ENCODE data around the gene SIK1.
"Not testable (repeated sequence)": the region's sequence is repeated elsewhere in the genome, so short reads cannot be mapped to it uniquely, and the experiment has no call there.

SIK1 gene

DNA sequence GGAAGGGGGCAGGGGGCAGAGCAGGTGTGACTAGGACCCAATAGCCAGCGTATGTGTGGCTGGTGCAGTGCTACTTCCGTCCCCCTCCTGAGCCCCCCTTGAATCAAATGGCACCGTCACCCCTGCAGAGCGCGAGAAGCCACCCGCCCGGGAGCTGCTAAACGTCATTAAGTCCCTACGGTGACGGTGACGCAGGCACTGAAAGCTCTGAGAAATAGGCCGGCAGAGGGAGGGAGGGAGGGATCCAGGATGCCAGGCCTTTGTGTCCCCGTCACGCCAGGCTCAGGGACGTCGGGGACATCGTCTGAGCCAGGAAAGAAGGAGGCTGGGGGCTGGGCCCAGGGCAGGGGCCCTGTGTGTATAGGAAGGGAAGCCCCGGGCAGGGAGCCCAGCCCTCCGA is 43.6 kb downstream of the SIK1 start:
- not testable (repeated sequence) for DNase-seq

DNA sequence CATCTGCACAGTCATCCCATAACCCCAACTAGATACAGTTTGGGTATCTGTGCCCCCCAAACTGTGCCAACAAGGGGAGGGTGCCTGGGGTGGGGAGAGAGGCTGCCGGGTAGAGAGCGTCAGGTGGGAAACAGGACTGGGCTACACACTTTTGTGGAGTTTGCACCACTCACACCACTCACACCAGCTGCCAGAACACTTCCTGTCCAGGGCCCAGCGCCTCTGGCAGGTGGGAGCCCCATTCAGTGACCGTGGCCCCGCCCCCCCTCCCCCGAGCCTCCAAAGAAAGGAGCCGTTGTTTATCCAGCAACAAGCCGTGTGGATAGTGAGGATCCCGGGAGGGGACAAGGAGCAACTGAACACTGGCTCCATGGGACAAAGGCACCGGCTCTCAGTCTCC is 44.0 kb downstream of the SIK1 start:
- not testable (repeated sequence) for DNase-seq

DNA sequence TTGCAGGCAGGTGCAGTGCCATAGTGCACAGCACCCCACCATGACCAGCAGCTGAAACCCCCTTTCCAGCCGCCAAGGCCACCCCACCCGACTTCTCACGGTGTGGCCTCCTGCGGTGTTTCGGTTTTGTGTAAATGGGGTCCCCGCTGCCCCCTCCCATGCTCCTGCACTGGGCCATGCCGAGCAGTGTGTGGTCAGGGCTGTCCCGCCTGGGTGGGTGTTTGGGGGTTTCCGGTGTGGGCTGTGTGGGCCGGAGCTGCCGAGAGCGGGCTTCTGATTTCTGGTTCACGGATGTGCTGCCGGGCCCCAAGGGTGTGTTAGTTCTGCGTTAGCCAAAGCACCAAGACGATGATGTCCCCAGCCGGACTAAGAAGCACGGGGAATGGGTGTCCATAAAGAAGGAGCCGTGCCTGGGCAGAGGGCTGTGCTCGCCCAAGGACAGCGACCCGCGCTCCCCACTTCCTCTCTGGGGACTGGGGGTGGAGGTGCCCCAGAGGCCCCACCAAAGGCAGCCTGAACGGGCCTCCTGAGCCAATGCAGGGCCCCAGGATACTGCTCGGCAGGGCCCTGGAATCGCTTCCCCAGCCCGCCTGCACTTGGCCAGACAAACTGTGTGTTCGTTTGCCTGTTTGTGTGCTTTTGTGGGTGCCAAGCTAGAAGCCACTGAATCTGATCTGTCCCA is 45.9 kb downstream of the SIK1 start:
- DNase-seq: not testable (repeated sequence)

DNA sequence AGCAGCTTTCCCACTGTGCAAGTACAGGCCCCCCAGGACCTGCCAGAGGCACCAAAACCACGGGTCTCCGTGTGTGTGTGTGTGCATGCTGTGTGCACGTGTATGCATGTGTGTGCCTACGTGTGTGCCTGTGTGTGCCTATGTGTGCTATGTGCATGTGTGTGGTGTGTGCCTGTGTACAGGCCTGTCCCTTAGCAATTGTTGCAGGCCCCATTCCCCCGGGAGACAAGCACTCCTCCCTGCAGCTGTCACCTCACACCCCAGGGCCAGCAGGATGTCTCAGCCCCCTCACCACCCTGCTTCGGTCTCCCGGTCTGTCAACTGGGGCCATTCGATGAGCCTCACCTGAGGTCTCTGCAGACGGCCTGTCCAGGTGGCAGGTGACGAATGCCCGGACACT is 46.6 kb downstream of the SIK1 start:
- not testable (repeated sequence) for DNase-seq

DNA sequence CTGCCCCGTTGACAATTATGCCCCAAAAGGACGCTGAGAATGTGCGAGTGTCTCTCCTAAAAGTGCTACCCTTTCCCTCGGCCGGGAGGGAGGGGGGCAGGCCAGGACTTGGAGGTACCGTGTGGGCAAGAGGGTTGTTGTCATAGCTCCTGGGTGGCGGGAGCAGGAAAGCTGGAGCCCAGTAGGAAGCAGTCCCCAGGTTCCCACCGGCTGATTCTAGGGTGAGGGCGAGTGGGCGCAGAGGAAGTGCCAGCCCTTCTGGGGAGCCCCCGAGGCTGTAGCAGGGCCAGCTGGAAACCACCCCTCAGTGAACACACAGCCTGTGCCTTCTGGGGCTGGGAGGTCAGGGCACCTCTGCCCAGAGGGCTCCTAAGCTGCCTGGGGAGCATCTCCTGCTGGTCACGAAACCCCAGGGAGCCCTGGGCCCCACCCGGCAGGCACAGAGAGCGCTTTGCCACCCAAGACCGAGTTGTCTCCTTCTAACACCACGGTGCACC is 47.3 kb downstream of the SIK1 start:
- DNase-seq: not testable (repeated sequence)

DNA sequence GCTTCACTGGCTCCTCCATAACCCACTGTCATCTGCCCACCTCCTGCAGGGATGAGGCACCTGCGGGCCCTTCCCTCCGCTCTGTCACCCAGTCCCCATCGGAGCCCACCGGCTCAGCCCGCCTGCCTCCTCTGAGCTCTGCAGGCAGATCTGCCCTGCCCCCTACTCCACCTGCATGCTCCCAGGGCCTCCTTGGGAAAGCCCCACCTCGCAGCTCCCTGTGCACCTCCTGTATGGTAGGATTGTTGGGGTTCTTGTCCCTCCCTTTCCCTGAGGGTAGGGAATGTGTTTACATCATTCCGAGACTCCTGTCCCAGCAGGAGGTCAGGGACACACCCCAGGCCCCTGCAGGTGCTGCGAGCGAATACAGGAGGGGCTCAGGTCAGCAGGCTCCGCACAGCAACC is 50.5 kb downstream of the SIK1 start:
- DNase-seq: no peak

DNA sequence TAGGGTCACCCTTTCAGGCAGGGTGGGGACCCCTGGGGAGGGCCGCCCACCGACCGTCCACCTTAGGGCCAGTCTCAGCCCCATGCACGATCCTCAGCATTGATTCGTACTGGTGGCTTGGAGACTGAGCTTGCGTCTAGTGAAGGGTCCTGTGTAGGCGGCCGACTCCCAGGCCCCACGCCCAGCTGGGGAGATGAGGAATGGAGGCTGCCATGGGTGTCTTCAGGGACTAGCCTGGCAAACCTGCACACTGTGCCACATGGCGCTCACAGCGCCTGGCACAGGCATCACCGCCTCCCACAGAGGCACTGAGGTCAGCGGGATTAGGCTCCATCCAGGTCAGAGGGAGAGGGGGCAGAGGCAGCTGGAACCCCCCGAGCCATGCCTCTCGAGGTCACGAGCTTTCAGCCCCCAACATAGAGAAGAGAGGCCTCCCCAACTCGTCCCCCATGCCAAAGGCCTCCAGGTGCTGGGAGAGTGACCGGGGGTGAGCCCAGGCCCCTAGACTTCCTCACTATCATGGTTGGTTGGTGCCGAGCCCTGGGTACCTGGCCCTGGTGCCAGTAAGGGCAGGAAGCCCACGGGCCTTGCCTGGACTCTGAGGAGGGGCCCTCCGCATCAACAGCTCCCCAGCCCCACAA is 51.0 kb downstream of the SIK1 start:
- DNase-seq: no peak

DNA sequence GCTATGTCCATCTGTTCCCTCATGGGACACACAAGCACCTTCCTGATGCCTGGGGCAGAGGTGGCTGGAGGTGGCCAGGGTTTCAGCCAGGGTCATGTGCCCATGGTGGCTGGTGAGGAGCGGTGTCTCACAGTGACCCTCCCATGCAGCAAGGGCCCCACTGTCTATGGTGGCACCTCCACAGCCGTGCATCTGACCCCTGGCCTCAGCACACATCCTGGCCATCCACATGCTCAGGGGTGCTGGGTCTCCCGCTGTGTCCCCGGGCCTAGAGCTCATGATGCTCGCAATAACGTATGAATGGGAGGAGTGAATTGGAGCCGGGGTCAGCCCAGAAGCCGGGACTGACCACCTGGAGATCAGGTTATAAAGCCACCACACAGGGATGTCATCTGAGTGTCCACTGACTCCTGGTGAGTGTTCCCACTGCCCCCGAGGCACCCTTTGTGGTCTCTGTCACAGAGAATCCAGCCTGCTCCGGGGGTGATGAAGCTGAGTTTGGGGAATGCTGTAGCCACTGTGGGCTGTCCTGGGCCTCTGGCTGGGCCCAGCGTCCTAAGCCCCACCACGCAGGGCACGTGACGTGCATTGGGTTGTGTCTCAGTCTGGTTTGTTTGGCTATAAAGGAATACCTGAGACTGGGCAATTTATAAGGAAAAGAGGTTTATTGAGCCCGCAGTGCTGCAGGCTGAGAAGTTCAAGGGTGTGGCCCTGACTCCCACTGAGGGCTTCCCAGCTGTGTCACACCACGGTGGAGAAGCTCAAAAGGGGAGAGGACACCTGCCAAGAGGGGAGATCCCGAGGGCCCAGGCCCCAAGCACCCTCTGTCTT is 51.7 kb downstream of the SIK1 start:
- DNase-seq: no peak

DNA sequence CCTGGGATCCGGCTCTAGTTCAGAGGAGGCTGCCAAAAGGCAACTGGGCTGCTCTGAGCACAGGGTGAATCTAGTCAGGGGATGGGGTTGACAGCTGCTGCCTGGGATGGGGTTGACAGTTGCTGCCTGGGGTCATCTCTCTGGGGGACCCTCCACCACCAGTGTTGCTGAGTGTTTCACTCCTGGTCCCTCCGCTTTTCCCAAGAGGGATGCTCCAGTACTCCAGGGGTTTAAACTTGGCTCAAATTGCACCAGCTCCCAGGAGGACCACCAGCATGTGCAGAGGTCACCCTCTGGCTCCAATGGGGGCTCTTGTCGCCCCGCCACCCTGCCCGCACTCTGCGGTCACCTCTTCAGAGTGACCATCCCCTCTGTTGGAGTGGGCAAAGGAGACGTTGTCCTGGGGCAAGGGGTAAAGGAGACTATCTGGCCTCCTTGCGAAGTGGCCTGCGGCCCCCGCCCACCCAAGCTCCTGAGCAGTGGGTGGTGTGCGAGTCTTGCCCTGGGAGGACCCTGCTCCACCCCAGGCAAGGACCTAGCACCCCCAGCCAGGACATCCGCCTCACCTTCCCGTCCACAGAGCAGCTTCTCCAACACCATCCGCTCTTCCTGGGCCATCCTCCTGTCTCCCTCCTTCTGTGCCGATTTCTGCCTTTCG is 52.6 kb downstream of the SIK1 start:
- no peak for DNase-seq

DNA sequence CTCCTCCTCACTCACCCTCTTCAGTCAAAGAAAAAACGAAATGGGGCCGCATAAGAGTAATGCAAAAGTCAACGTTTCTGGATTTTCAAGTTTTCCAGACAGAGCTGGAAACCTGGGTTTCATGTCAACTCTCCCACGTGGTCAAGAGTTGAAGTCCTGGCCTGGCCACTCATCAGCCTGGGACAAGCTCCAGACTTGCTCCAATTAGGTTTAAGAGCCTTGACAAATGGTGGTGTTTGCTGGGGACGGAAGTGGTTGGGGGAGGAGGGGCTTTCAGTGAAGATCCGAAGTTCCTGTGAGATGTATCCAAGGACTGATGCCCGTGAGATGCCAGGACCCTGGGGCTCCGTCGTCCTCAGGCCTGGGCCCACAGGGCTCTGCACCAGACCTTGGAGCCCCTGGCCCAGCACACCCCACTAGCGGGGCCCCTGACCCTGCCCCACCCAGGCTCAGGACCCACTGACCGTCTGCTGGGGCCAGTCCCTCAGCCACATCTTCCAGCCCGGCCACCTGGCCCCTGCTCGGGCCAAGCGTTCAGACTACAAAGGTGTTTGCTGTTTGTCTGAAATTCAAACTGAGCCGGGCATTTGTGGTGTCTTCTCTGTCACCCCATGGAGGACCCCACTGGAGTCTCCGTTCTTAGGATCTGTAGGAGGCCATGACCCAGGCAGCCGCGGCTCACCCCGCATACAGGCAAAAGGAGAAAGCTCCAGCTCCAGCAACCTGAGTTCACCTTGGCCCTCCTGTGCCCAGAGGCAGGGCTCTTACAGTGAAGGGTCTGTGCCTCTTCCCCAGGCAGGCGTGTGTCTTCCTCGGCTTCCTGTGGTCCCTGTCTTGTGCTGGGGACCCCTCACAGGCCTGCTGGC is 53.3 kb downstream of the SIK1 start:
- no peak for DNase-seq

DNA sequence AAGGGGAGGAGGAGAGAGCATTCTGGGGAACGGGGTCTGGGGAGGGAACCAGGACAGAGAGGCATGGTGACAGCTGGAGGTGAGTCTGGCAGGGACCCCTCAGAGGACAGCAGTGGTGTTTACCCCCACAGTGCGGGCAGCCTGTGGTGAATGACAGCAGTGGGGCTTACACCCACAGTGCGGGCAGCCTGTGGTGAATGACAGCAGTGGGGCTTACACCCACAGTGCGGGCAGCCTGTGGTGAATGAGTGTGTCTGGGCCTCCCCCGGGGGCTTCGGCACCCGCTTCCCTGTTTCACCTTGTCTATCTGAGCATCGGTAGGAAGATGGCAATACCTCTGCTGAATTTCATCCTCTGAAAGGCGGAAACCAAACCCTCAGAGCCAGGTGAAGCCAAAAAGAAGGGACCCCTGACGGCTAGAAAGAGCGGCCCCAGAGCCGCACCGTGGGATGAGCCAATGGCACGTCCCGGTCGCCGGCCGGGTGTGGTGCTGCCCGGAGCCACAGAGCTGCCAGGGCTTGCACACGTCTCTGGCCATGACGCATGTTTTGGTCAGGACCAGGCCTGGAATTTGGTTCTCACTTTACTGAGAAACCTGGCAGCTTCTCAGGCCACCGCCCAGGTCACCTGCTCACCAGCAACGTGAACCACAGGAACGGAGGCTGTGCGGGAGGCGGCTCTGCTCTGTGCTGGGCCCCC is 54.1 kb downstream of the SIK1 start:
- no peak for DNase-seq

DNA sequence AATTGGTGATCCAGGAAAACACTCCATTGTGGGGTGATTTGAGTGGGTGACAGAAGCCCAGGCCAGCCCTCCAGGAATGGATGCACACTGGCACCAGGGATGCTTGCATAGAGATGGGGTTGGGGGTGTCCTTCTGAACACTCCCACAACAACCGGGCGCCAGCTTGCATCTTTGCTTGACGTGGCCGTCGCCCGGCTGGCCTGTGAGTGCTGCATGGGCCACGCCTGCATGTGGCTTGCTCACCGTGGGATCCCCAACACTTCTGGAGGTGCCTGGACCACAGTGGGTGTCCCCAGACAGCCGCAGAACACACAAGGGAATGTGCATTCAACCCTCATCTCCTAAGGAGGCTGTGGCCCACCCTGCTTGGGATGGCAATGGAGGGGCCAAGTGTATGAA is 55.1 kb downstream of the SIK1 start:
- DNase-seq: no peak

DNA sequence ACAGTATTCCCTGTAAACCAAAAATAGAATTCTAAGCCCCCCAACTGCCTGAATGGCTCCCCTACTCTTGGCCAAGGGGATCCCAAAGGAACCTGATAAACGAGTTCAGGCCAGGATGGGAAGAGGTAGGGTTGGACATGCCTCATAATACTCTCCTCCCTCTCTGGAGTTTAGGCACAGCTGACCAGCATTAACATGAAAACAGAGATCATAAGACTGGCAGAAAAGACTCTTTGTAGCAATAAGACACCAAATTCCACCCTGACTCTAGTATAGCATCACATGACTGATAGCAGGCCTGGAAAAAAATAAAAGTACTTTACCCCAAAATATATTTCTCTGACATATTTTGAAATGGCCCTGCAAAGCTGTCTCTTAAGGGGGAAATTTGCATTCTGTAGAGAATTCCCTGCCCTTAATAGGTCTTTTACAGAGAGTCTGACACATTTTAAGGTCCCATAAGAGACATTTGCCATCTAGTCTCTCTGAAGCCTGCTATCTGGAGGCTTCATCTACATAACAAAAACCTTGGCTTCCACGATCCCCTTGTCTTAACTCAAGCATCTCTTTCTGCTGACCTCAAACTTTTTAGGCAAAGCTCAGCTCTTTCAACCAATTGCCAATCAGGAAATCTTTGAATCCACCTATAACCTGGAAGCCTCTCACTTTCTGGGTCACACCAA is 55.9 kb downstream of the SIK1 start:
- no peak for DNase-seq

DNA sequence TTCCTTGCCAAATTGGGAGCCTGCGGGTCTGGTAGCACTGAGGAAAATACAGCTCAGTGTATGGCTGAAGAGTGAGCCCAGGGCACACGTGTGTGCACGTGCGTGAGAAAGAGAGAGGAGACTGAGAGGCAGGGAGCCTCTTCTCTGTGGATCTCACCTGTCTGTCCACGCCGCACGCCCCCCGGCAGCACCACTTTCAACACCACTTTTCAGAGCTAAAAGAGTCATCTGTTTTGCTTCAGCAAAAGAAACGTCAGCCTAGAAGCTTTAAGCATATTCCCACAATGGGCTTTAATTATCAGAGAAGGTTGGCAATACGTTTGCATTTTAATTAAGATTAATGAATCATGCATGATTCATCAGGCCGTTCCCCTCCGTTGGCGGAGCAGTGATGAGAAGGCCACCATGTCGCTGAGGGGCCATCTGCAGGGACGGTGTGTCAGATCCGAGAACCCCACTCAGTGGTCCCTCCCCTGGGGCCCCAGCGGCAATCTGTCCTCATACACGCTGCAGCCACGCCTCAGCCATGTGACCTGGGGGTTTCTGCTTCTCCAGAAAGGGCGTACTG is 56.8 kb downstream of the SIK1 start:
- DNase-seq: no peak

DNA sequence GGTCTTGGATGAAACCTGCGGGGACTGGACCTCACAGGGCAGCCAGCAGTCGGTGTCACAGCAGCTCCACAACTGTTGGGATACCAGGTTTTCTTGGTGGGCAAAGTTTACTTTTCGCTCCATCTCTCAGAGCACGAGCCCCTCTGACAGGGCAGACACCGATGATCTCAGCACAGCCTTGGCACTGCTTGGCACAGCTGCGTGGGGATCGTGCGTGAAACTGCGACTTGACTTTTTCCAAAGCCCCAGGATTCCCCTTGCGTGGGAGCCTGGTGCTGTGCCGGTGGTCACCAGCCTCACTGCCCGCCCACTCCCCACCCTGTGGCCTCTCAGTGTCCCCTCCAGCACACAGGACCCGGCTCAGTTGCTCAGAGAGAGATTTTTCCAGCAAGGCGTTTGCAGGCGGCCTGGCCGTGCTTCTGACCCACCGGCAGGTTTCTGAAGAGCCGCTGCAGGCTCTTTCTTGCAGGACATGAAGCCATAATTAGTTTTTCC is 57.3 kb downstream of the SIK1 start:
- no peak for DNase-seq

DNA sequence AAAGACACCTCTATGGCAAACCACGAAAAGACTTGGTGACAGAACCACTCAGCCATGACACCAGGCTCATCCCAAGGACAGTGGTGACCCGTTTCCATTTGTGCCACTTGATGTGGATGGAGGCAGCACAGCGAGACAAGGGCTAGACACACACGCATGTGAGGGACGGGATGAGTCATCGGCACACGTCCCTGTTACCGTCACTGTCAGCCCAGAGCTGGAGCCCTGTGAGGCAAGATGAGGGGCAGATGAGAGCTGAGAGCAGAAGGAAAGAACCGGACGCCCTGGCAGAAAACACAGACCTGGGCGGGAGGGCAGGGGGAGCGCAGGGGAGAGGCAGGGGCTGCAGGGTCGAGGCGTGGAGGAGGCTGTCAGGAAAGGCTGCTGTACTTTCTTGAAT is 57.8 kb downstream of the SIK1 start:
- peak; percentile 78 for DNase-seq

DNA sequence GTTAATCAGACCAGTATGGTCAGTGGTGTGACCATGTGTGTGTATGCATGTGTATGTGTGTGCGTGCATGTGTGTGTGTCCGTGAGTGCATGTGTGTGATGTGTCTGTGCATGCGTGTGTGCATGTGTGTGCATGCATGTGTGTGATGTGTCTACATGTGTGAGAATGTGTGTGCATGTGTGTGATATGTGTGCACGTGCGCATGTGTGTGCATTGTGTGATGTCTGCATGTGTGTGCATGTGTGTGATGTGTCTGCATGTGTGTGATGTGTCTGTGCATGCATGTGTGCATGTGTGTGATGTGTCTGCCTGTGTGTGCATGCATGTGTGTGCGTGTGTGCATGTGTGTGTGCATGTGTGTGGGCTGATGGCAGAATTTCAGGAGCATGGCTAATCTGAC is 58.2 kb downstream of the SIK1 start:
- no peak for DNase-seq

DNA sequence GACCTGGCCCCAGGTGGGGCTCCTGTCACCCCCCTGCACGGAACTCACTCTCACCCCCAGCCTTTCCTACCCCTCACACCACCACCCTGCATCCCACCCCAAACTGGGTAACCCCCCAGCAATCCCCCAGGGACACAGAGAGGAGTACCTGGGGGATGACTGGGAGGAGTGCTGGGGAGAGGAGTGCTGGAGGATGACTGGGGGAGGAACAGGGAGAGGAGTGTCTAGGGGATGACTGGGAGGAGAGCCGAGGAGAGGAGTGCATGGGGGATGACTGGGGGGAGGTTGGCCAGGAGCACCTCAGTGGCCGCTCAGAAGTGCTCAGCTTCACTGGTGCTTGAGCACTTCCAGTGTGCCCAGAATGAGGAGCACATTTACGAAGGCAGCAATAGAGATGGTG is 59.1 kb downstream of the SIK1 start:
- DNase-seq: no peak

DNA sequence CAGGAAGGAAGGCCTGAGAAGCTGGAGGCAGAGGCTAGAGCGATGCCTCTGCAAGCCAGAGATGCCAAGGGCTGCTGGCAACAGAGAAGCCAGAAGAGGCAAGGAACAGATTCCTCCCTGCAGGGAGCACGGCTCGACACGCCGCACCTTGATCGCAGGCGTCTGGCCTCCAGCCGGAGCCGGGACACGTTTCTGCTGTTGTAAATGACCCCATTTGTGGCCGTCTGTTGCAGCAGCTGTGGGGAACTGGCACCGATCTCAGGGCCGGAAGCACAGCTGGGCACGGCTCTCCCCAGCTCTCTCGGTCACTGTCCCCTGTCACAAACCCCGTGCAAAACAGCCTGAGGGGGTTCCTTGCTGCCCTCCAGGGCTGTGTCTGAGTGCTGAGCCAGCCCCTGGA is 59.6 kb downstream of the SIK1 start:
- DNase-seq: no peak

DNA sequence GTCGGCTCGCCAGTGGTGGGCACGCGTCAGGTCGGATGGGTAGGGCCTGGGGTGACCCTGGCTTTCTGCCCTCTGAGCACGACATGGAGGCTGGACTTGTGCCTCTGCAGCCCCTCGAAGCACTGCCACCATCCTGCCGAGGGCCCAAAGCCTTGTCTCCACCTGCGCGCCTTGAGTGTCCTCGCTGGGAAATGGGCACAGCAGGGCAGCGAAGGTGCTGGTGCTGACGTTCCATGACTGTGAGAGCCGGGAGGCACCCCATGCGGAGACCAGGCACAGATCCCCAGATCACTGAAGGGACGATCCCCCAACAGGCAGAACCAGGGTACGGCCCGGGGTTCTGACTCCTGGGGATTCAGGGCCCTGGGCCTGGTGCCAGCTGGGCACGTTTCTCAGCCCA is 60.3 kb downstream of the SIK1 start:
- DNase-seq: no peak

Data from inflammatory macrophage treated with lipopolysaccharide for 4 hours (primary cell).